ENCODE data around the gene LEKR1. TPM values are rescaled to one million over a fixed set of nuclear protein-coding genes. Genes with fewer than 3 reads are reported as not detected.
"Not testable (repeated sequence)": the region's sequence is repeated elsewhere in the genome, so short reads cannot be mapped to it uniquely, and the experiment has no call there.

The LEKR1 gene
- polyA plus RNA-seq, 12 donors: 0.31 to 1.4 (median 0.49) TPM; not detected in 2

- DNase-seq: no peak
Observed at GRCh38 chr3:156899951-156900350, 73.8 kb downstream of the LEKR1 start.

- DNase-seq: no peak
Observed at GRCh38 chr3:156902916-156903315, 76.8 kb downstream of the LEKR1 start.

DNA sequence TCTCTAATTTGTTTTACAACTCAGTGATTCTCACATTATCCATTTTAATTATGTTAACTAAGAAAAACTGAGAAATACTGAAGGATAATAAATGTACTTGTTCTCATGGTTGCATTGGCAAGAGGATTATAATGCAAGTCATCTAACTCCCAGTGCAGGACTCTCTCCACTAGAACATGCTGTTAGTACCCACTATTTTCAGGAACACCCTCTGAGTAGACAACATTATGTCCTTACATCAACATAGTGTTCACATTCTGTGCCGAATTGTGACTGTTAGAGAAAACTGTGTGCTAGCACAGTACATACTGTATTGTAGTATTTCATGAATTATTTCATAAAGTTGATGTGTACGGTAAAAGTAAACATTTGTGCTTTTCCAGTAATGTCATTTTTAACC, 80.1 kb downstream of the LEKR1 start:
- no peak for DNase-seq

- no peak for DNase-seq
Observed at GRCh38 chr3:156908398-156908797, 82.2 kb downstream of the LEKR1 start.

DNA sequence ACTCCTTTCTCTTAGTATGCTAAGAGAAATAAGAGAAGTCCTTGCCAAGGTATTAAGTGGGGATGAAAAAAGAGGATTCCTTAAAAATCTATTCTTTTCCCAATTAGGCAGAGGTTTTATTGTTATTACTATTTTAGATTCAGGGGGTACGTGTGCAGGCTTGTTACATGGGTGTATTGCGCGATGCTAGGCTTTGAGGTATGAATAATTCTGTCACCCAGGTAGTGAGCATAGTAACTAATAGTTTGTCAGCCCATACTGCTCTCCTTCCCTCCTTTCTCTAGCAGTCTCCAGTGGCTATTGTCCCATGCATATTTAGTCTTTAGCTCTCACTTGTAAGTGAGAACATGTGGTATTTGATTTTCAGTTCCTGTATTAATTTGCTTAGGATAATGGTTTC, 83.9 kb downstream of the LEKR1 start:
- DNase-seq: no peak

- DNase-seq: not testable (repeated sequence)
Observed at GRCh38 chr3:156910831-156911230, 84.7 kb downstream of the LEKR1 start.

GRCh38 chr3:156914300-156914699, 88.1 kb downstream of the LEKR1 start:
- not testable (repeated sequence) for DNase-seq

DNA sequence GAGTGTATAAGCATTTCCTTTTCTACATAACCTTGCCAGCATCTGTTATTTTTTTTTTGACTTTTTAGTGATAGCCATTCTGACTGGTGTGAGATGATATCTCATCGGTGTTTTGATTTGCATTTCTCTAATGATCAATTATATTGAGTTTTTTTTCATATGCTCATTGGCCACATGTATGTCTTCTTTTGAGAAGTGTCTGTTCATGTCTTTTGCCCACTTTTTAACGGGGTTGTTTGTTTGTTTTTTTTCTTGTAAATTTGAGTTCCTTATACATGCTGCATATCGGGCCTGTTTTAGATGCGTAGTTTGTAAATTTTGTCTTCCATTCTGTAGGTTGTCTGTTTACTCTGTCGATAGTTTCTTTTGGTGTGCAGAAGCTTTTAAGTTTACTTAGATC, 89.2 kb downstream of the LEKR1 start:
- DNase-seq: no peak

DNA sequence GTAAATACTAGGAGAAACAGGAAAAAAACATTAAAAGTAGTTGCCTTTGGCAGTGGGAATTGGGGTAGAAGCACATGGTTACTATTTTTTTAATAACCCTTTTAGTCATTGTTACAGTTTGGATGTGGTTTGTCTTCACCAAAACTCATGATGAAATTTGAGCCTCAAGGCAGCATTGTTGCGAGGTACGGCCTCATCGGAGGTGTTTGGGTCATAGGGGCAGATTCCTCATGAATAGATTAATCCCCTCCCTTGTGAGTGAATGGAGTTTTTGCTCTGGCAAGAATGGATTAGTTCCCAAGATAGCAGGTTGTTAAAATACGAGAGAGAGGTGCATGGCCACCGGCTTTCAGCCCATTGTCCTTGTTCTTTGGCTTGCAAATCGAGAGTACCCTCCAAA, 92.6 kb downstream of the LEKR1 start:
- DNase-seq: no peak

GRCh38 chr3:156919818-156920217, 93.7 kb downstream of the LEKR1 start:
- DNase-seq: no peak

GRCh38 chr3:156920399-156920798, 94.2 kb downstream of the LEKR1 start:
- DNase-seq: no peak

DNA sequence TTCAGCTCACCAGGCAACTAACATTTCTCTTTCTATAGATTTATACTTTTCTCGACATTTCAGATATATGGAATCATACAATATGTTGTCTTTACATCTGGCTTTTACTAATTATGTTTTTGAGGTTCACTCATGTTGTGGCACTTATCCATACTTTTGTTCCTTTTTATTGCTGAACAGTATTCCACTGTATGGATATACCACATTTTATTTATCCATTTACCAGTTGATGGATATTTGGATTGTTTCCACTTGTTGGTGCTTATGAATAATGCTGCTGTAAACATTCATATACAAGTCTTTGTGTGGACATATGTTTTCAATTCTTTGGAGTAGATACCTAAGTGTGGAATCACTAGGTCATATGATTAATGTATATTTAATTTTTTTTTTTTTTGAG, 97.2 kb downstream of the LEKR1 start:
- no peak for DNase-seq

DNA sequence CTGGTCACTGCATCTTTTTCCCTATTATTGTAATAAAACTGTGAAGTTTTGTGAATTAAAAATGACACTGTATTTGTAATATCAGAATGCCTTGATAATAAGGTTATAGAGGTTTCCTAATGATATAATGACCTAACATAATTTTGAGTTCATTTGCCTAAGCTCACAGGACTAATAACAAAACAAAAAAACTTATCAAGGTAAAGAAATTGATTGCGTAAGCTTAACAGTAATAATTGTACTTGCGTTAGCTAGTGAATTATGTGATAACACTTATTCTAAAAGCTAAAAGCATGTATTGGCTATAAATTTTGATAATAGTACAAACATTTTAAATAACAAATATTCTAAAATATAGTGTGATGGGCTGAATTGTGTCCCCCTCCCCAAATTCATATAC, 112.6 kb downstream of the LEKR1 start:
- DNase-seq: no peak

DNA sequence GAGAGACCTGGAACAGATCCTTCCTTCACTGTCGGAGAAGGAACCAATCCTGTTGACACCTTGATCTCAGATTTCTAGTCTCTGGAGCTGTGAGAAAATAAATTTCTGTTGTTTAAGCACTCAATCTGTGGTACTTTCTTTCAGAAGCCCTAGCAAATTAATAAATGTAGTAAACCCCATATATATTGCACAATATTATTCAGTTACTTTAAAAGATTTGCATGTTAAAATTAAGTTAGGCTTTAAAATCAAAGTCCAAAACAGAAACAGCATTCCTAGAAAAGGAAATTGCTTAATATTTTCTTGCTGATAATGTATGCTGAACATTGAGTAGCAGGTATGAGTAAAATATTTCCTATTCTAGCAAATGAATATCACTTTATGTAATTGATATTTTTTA, 113.2 kb downstream of the LEKR1 start:
- no peak for DNase-seq

DNA sequence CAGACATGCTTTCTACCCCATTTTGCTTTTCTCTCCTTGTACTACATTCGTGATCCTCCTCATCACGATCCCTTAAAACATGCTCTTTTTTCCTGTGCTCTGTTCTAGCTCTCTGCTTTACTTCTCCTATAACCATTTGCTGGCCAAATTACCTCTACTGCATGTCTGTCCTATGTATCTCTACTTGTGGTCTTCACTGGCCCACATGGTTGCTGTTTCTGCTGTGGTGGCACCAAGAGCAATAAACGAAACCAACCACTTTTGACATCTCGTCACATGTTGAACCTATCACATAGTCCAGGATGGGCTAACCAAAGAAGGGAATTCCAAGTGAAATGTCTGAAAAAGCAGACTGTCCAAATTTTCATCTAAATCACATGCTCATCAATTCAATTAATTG, 115.2 kb downstream of the LEKR1 start:
- no peak for DNase-seq

GRCh38 chr3:156948402-156949210, 122.5 kb downstream of the LEKR1 start:
- no peak for DNase-seq

GRCh38 chr3:156952011-156952410, 125.9 kb downstream of the LEKR1 start:
- DNase-seq: no peak

DNA sequence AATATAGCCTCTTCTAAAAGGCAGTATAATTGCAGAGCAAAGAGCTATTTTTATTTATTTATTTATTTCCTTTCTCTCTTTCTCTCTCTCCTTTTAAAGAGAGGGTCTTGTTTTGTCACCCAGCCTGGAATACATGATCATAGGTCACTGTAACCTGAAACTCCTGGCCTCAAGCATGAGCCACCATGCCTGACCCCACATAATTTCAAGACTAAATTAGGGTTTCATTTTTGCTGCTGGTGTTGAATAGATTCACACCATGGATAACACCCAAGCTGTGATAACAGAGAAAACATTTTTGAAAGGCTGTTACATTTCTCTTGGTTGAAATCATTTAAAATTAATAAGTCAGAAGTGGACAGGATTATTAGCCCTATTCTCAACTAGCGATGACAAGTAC, 131.6 kb downstream of the LEKR1 start:
- DNase-seq: no peak

DNA sequence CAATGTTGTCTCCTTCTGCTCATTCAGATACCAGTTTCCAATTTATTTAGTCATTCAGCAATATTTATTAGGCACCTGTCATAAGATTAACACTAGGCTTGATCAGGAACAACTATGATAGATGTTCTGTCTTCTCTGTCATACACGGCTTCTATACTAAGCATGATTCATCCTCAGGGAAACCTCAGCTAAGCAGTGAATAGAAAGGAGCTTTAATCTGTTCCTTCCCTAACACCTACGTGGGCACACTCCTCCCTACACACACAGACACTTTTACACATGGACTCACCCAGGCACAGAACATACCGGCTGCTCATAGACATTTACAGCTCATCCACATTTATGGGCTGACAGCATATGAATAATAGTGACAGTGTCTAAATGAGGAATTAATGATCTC, 136.9 kb downstream of the LEKR1 start:
- DNase-seq: no peak

DNA sequence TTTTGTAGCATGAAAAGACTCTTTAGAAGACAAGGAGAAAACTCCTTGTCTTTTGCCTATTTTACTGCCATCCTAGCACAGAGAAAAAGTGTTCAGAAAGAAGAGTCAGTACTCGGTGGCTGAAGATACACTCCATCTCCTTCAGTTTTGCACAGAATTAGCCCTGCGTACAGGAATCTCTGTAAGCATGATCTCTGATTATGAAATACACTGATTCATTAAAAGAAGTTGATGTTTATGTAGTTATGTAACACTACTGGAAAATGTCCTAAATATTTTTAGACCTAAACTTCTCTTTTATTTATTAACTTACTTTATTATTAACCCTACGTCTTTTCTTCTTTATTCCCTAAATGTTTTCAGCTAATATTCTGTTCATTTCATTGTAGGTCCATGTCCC, 138.4 kb downstream of the LEKR1 start:
- DNase-seq: no peak

DNA sequence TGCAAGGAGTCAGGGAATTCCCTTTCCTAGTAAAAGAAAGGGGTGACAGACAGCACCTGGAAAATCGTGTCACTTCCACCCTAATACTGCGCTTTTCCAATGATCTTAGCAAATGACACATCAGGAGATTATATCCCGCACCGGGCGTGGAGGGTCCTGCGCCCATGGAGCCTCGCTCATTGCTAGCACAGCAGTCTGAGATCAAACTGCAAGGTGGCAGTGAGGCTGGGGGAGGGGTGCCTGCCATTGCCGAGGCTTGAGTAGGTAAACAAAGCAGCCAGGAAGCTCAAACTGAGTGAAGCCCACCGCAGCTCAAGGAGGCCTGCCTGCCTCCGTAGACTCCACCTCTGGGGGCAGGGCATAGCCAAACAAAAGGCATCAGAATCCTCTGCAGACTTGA, 140.2 kb downstream of the LEKR1 start:
- DNase-seq: not testable (repeated sequence)

GRCh38 chr3:156973954-156974353, 147.8 kb downstream of the LEKR1 start:
- no peak for DNase-seq

DNA sequence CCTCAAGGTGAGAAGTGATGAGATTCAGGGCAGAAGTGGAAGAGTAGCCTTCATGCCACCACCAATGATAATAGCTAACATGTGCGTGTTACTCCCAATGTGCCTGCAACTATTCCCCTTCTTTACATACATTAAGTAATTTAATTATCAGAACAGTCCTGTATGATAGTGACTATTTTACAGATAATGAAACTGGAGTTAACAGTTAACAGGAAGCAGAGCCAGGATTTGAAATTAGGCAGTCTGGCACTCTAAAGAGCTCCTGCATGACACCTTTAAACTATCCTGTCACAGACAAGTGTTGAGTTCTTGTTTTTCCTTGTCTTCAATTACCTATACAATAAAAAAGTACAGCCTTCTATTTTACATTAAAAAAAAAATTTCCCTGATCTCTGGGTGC, 148.8 kb downstream of the LEKR1 start:
- no peak for DNase-seq

GRCh38 chr3:156975721-156976120, 149.6 kb downstream of the LEKR1 start:
- no peak for DNase-seq
